ENCODE measurements around the gene FAM83G. TPM values are rescaled to one million over a fixed set of nuclear protein-coding genes. Genes with fewer than 3 reads are reported as not detected.

FAM83G gene
- total RNA-seq, 2 donors from 2014 or later: 1.4 to 2.6 TPM

- Mint-ChIP-seq H3K4me3 (no peak overlapping the region), H3K9me3 (no peaks in the 10 kb centered on the region), H3K27me3 (peaks cover 0 to 2% of the 10 kb centered on the region in 2 donors), H3K27ac (no peak overlapping the region), H3K36me3 (no peaks in the 10 kb centered on the region), H3K4me1 (ENCODE audit: low read depth in 2 of 2) (no peaks in the 10 kb centered on the region)
- no peak for ATAC-seq
- no peak for DNase-seq (ENCODE audit: low spot score)
Measured at GRCh38 chr17:18968945-18969887, 35.3 kb downstream of the FAM83G start.

GRCh38 chr17:18968345-18968744 lies 36.2 kb downstream of the FAM83G start:
- Mint-ChIP-seq H3K9me3 (no peaks in the 10 kb centered on the region), H3K4me1 (ENCODE audit: low read depth in 2 of 2) (no peaks in the 10 kb centered on the region), H3K4me3 (no peak overlapping the region), H3K27ac (no peak overlapping the region), H3K36me3 (no peaks in the 10 kb centered on the region), H3K27me3 (peaks cover 0 to 2% of the 10 kb centered on the region in 2 donors)
- DNase-seq (ENCODE audit: low spot score) (no peak), ATAC-seq (no peak)

- H3K4me3 Mint-ChIP-seq: no peak overlapping the region
- H3K9me3 Mint-ChIP-seq: no peaks in the 10 kb centered on the region
- H3K36me3 Mint-ChIP-seq: no peaks in the 10 kb centered on the region
- DNase-seq (ENCODE audit: low spot score) (no peak), ATAC-seq (no peak)
- no peak overlapping the region for H3K27ac Mint-ChIP-seq
- H3K4me1 Mint-ChIP-seq (ENCODE audit: low read depth in 2 of 2): no peaks in the 10 kb centered on the region
- peaks cover 0 to 2% of the 10 kb centered on the region in 2 donors for H3K27me3 Mint-ChIP-seq
Measured at GRCh38 chr17:18967916-18968315, 36.6 kb downstream of the FAM83G start.

- Mint-ChIP-seq H3K27me3 (peaks cover 0 to 2% of the 10 kb centered on the region in 2 donors), H3K4me3 (no peak overlapping the region), H3K27ac (no peak overlapping the region), H3K9me3 (no peaks in the 10 kb centered on the region), H3K36me3 (no peaks in the 10 kb centered on the region), H3K4me1 (ENCODE audit: low read depth in 2 of 2) (peaks cover 0 to 3% of the 10 kb centered on the region in 2 donors)
- DNase-seq (ENCODE audit: low spot score) (no peak), ATAC-seq (no peak)
Measured at GRCh38 chr17:18966831-18967624, 37.5 kb downstream of the FAM83G start.

- no peak overlapping the region for H3K4me3 Mint-ChIP-seq
- no peaks in the 10 kb centered on the region for H3K9me3 Mint-ChIP-seq
- ATAC-seq (no peak), DNase-seq (ENCODE audit: low spot score) (no peak)
- H3K27ac Mint-ChIP-seq: no peak overlapping the region
- H3K36me3 Mint-ChIP-seq: no peaks in the 10 kb centered on the region
- H3K27me3 Mint-ChIP-seq: peaks cover 0 to 4% of the 10 kb centered on the region in 2 donors
- peaks cover 2 to 9% of the 10 kb centered on the region in 2 donors for H3K4me1 Mint-ChIP-seq (ENCODE audit: low read depth in 2 of 2)
Measured at GRCh38 chr17:18965530-18966236, 38.9 kb downstream of the FAM83G start.

- Mint-ChIP-seq H3K4me3 (no peak overlapping the region), H3K4me1 (ENCODE audit: low read depth in 2 of 2) (peaks cover 4 to 11% of the 10 kb centered on the region in 2 donors), H3K27me3 (peaks cover 0 to 6% of the 10 kb centered on the region in 2 donors), H3K36me3 (no peaks in the 10 kb centered on the region), H3K9me3 (no peaks in the 10 kb centered on the region), H3K27ac (no peak overlapping the region)
- DNase-seq (ENCODE audit: low spot score): no peak
- ATAC-seq: no peak
Measured at GRCh38 chr17:18964550-18964949, 40.0 kb downstream of the FAM83G start.

GRCh38 chr17:18964018-18964351 lies 40.6 kb downstream of the FAM83G start:
- Mint-ChIP-seq H3K27me3 (peaks cover 0 to 6% of the 10 kb centered on the region in 2 donors), H3K9me3 (no peaks in the 10 kb centered on the region), H3K4me1 (ENCODE audit: low read depth in 2 of 2) (peaks cover 4 to 11% of the 10 kb centered on the region in 2 donors), H3K4me3 (no peak overlapping the region), H3K36me3 (no peaks in the 10 kb centered on the region), H3K27ac (no peak overlapping the region)
- ATAC-seq (no peak), DNase-seq (ENCODE audit: low spot score) (no peak)

GRCh38 chr17:18963126-18964017 lies 41.2 kb downstream of the FAM83G start:
- Mint-ChIP-seq H3K27ac (no peak overlapping the region), H3K27me3 (peaks cover 0 to 6% of the 10 kb centered on the region in 2 donors), H3K36me3 (no peaks in the 10 kb centered on the region), H3K4me1 (ENCODE audit: low read depth in 2 of 2) (peaks cover 4 to 11% of the 10 kb centered on the region in 2 donors), H3K4me3 (no peak overlapping the region), H3K9me3 (no peaks in the 10 kb centered on the region)
- no peak for ATAC-seq
- no peak for DNase-seq (ENCODE audit: low spot score)

GRCh38 chr17:18962494-18962815 lies 42.1 kb downstream of the FAM83G start:
- DNase-seq (ENCODE audit: low spot score) (no peak), ATAC-seq (no peak)
- Mint-ChIP-seq H3K4me1 (ENCODE audit: low read depth in 2 of 2) (peaks cover 4 to 11% of the 10 kb centered on the region in 2 donors), H3K27me3 (peaks cover 0 to 8% of the 10 kb centered on the region in 2 donors), H3K27ac (peak overlapping the region in 1 of 2 donors; percentile 14), H3K36me3 (no peaks in the 10 kb centered on the region), H3K4me3 (no peak overlapping the region), H3K9me3 (no peaks in the 10 kb centered on the region)

- Mint-ChIP-seq H3K27ac (peak overlapping the region in 1 of 2 donors; percentile 14), H3K36me3 (no peaks in the 10 kb centered on the region), H3K4me3 (no peak overlapping the region), H3K4me1 (ENCODE audit: low read depth in 2 of 2) (peaks cover 4 to 11% of the 10 kb centered on the region in 2 donors), H3K27me3 (peaks cover 0 to 8% of the 10 kb centered on the region in 2 donors), H3K9me3 (no peaks in the 10 kb centered on the region)
- DNase-seq (ENCODE audit: low spot score): no peak
- ATAC-seq: peak; percentile 53 to 55
Measured at GRCh38 chr17:18961634-18962493, 42.7 kb downstream of the FAM83G start.

- Mint-ChIP-seq H3K4me3 (no peak overlapping the region), H3K27ac (peak overlapping the region; percentile 51 to 57)
- ATAC-seq: peak; percentile 84 to 87
Measured at GRCh38 chr17:18960803-18961511, 43.6 kb downstream of the FAM83G start.

GRCh38 chr17:18960241-18960665 lies 44.3 kb downstream of the FAM83G start:
- Mint-ChIP-seq H3K4me3 (no peak overlapping the region), H3K4me1 (ENCODE audit: low read depth in 2 of 2) (peaks cover 8 to 14% of the 10 kb centered on the region in 2 donors), H3K27me3 (peaks cover 0 to 6% of the 10 kb centered on the region in 2 donors), H3K27ac (peak overlapping the region in 1 of 2 donors; percentile 51), H3K9me3 (no peaks in the 10 kb centered on the region), H3K36me3 (no peaks in the 10 kb centered on the region)
- no peak for DNase-seq (ENCODE audit: low spot score)
- no peak for ATAC-seq

More at GRCh38 chr17:18960803-18961511, 43.6 kb downstream of the FAM83G start:
- Mint-ChIP-seq H3K27me3 (peaks cover 0 to 8% of the 10 kb centered on the region in 2 donors), H3K4me1 (ENCODE audit: low read depth in 2 of 2) (peaks cover 4 to 11% of the 10 kb centered on the region in 2 donors), H3K36me3 (no peaks in the 10 kb centered on the region), H3K9me3 (no peaks in the 10 kb centered on the region)
- peak; percentile 86 for DNase-seq (ENCODE audit: low spot score)
